Liver (tissue), 3 donors: Measurements from ENCODE around the gene ARL14EP.

Experiments used
- EGR1 ChIP-seq, 2 donors: IDR thresholded peaks; 2 replicates each; pipeline ENCODE4 v1.6.1; 2016 to 2018; ENCODE audit warnings: antibody characterized with exemption in 2 of 2, low read depth in 2 of 2
- GABPA ChIP-seq, 2 donors: IDR thresholded peaks in 1 of 2; conservative IDR thresholded peaks in 1 of 2; 2 replicates each; pipeline ENCODE4 v1.6.1; 2016; ENCODE audit warnings: antibody characterized with exemption in 2 of 2, mild to moderate bottlenecking in 1 of 2, moderate library complexity in 1 of 2
- HNF4A ChIP-seq, 2 donors: conservative IDR thresholded peaks; 2 replicates each; pipeline ENCODE4 v1.6.1; 2016; ENCODE audit warnings: antibody characterized with exemption in 2 of 2, mild to moderate bottlenecking in 2 of 2
- JUND ChIP-seq, 2 donors: IDR thresholded peaks; 2 replicates each; pipeline ENCODE4 v1.6.1; 2016; ENCODE audit warnings: antibody characterized with exemption in 2 of 2
- RAD21 ChIP-seq, 2 donors: IDR thresholded peaks; 2 replicates each; pipeline ENCODE4 v1.6.1; 2016; ENCODE audit warnings: antibody characterized with exemption in 2 of 2, mild to moderate bottlenecking in 2 of 2
- RXRA ChIP-seq, 2 donors: IDR thresholded peaks; 2 replicates each; pipeline ENCODE4 v1.6.1; 2017 to 2018; ENCODE audit warnings: antibody characterized with exemption in 2 of 2, mild to moderate bottlenecking in 1 of 2
- TAF1 ChIP-seq: conservative IDR thresholded peaks from 2 replicates; pipeline ENCODE4 v1.6.1; 2016; ENCODE audit warnings: antibody characterized with exemption, mild to moderate bottlenecking
- YY1 ChIP-seq: IDR thresholded peaks from 2 replicates; pipeline ENCODE4 v1.6.1; 2016; ENCODE audit warnings: antibody characterized with exemption, mild to moderate bottlenecking
- TF ChIP-seq, protein P1 (sequence below): IDR thresholded peaks from 2 replicates; pipeline ENCODE4 v1.6.1; 2016; ENCODE audit warnings: antibody characterized with exemption
- TF ChIP-seq, protein P2 (sequence below): fragments of 150-350 bp; IDR thresholded peaks from 2 replicates; pipeline ENCODE4 v1.5.1; 2017; ENCODE audit warnings: improper control_type of control experiment, low read depth, low read length; ENCODE audit not compliant: missing input control
- TF ChIP-seq, protein P3 (sequence below): IDR thresholded peaks from 2 replicates; pipeline ENCODE4 v1.6.1; 2016; ENCODE audit warnings: antibody characterized with exemption
- donor health status: healthy.
- donor health status: healthy.

DNA sequence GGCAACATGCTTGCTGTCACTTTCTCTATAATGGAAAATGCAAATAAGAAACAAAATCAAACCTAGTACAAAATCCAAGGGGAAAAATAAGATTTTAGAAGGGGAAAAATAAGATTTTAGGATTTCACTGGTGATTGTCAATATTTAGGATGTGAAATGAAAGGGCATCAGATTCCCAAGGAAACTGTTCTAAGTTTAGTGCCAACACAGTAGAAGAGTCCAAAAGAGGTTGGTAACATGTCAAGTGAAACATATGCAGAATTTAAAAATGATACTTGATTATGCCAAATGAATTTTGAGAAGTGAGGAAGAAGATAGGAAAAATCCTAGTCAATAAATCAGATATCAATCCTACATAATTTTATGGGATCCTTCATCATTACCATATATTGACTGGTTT is 45.7 kb upstream of the ARL14EP start:
- TF ChIP-seq, protein P1, sequence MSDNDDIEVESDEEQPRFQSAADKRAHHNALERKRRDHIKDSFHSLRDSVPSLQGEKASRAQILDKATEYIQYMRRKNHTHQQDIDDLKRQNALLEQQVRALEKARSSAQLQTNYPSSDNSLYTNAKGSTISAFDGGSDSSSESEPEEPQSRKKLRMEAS, result no peak
- TF ChIP-seq, protein P2, sequence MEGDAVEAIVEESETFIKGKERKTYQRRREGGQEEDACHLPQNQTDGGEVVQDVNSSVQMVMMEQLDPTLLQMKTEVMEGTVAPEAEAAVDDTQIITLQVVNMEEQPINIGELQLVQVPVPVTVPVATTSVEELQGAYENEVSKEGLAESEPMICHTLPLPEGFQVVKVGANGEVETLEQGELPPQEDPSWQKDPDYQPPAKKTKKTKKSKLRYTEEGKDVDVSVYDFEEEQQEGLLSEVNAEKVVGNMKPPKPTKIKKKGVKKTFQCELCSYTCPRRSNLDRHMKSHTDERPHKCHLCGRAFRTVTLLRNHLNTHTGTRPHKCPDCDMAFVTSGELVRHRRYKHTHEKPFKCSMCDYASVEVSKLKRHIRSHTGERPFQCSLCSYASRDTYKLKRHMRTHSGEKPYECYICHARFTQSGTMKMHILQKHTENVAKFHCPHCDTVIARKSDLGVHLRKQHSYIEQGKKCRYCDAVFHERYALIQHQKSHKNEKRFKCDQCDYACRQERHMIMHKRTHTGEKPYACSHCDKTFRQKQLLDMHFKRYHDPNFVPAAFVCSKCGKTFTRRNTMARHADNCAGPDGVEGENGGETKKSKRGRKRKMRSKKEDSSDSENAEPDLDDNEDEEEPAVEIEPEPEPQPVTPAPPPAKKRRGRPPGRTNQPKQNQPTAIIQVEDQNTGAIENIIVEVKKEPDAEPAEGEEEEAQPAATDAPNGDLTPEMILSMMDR, result no peak
- TF ChIP-seq RXRA (IDR thresholded peaks at IDR 0.05), result no peak
- TF ChIP-seq, protein P3, sequence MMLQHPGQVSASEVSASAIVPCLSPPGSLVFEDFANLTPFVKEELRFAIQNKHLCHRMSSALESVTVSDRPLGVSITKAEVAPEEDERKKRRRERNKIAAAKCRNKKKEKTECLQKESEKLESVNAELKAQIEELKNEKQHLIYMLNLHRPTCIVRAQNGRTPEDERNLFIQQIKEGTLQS, result no peak
- TF ChIP-seq JUND (IDR thresholded peaks at IDR 0.05), result no peak
- TF ChIP-seq GABPA (IDR thresholded peaks at IDR 0.05 in 1 of 2, conservative IDR thresholded peaks at IDR 0.05 in 1 of 2), result no peak
- no peak for TF ChIP-seq TAF1
- no peak for TF ChIP-seq EGR1 (IDR thresholded peaks at IDR 0.05; ENCODE audit: low read depth in 2 of 2)
- TF ChIP-seq HNF4A (conservative IDR thresholded peaks at IDR 0.05), result no peak
- TF ChIP-seq RAD21 (IDR thresholded peaks at IDR 0.05), result no peak
- no peak for TF ChIP-seq YY1
